Loucy (cell line): ENCODE results near the gene NAALADL2.

ENCODE experiments used
- H2AFZ ChIP-seq: fragments of 200-600 bp; sonication (generic); 2 replicates; pipeline ENCODE4 v1.6.0; 2016; ENCODE audit warnings: antibody characterized with exemption, mild to moderate bottlenecking, low read length, moderate library complexity
- H3F3A ChIP-seq: fragments of 200-600 bp; 2 replicates; pipeline ENCODE4 v1.6.0; 2016; ENCODE audit warnings: antibody characterized with exemption, low read depth, mild to moderate bottlenecking
- H3K27me3 ChIP-seq: fragments of 200-600 bp; sonication (generic); 2 replicates; pipeline ENCODE4 v1.6.1; 2014; ENCODE audit warnings: low read length, mild to moderate bottlenecking; ENCODE audit not compliant: insufficient read depth, poor library complexity, severe bottlenecking
- H3K36me3 ChIP-seq: fragments of 200-600 bp; sonication (generic); 2 replicates; pipeline ENCODE4 v1.6.1; 2016; ENCODE audit warnings: low read length; ENCODE audit not compliant: insufficient read depth
- H3K4me1 ChIP-seq: fragments of 200-600 bp; sonication (generic); 2 replicates; pipeline ENCODE4 v1.5.1; 2014; ENCODE audit warnings: low read length, mild to moderate bottlenecking; ENCODE audit not compliant: insufficient read depth, poor library complexity, severe bottlenecking
- H3K4me2 ChIP-seq: fragments of 200-600 bp; sonication (generic); 2 replicates; pipeline ENCODE4 v1.6.0; 2014; ENCODE audit warnings: antibody characterized with exemption, low read length, low read depth, mild to moderate bottlenecking; ENCODE audit not compliant: poor library complexity, severe bottlenecking
- H3K4me3 ChIP-seq: fragments of 200-600 bp; sonication (generic); 2 replicates; pipeline ENCODE4 v1.5.1; 2014; ENCODE audit warnings: low read length, mild to moderate bottlenecking, mixed read lengths; ENCODE audit not compliant: poor library complexity, severe bottlenecking
- H3K79me2 ChIP-seq: fragments of 200-600 bp; sonication (generic); 2 replicates; pipeline ENCODE4 v1.6.1; 2014; ENCODE audit warnings: low read length; ENCODE audit not compliant: insufficient read depth
- H3K9ac ChIP-seq: fragments of 200-600 bp; sonication (generic); 2 replicates; pipeline ENCODE4 v1.6.0; 2014; ENCODE audit warnings: mild to moderate bottlenecking, low read depth, low read length, moderate library complexity; ENCODE audit not compliant: poor library complexity, severe bottlenecking
- H3K9me2 ChIP-seq: fragments of 200-600 bp; sonication (generic); replicated peaks from 2 replicates; pipeline ENCODE4 v1.6.1; 2016; ENCODE audit warnings: low read depth, low read length, mixed read lengths
- H3K9me3 ChIP-seq: fragments of 200-600 bp; sonication (generic); 2 replicates; pipeline ENCODE4 v1.6.1; 2014; ENCODE audit warnings: mild to moderate bottlenecking, antibody characterized with exemption, low read length, low read depth; ENCODE audit not compliant: insufficient read depth
- H4K20me1 ChIP-seq: fragments of 200-600 bp; sonication (generic); 2 replicates; pipeline ENCODE4 v1.6.0; 2014; ENCODE audit warnings: antibody characterized with exemption, low read length, mild to moderate bottlenecking; ENCODE audit not compliant: insufficient read depth, poor library complexity, severe bottlenecking
- CTCF ChIP-seq: fragments of 200-600 bp; sonication (generic); conservative IDR thresholded peaks from 2 replicates; pipeline ENCODE4 v1.5.1; 2014; ENCODE audit warnings: mild to moderate bottlenecking, antibody characterized with exemption, low read length
- EZH2phosphoT487 ChIP-seq: fragments of 200-600 bp; IDR thresholded peaks from 2 replicates; pipeline ENCODE4 v1.6.1; 2018; ENCODE audit warnings: antibody characterized with exemption, mild to moderate bottlenecking, moderate library complexity, borderline replicate concordance

The NAALADL2 gene

GRCh38 chr3:175240921-175241320, 381.8 kb downstream of the NAALADL2 start:
- no peaks in the 10 kb centered on the region for H4K20me1 ChIP-seq

GRCh38 chr3:175242243-175242642, 383.1 kb downstream of the NAALADL2 start:
- no peaks in the 10 kb centered on the region for H3K9me2 ChIP-seq
- no peaks in the 10 kb centered on the region for H3F3A ChIP-seq
- H3K9ac ChIP-seq, result no peak overlapping the region
- no peaks in the 10 kb centered on the region for H3K27me3 ChIP-seq
- no peaks in the 10 kb centered on the region for H3K4me1 ChIP-seq
- no peaks in the 10 kb centered on the region for H3K9me3 ChIP-seq
- H3K36me3 ChIP-seq, result no peaks in the 10 kb centered on the region
- H3K4me2 ChIP-seq, result no peak overlapping the region
- no peak overlapping the region for H2AFZ ChIP-seq
- H4K20me1 ChIP-seq, result no peaks in the 10 kb centered on the region
- no peaks in the 10 kb centered on the region for H3K79me2 ChIP-seq
- H3K4me3 ChIP-seq, result no peak overlapping the region
- TF ChIP-seq CTCF (no peak), EZH2phosphoT487 (no peak)

More at GRCh38 chr3:175240921-175241320, 381.8 kb downstream of the NAALADL2 start:
- no peaks in the 10 kb centered on the region for H3K9me3 ChIP-seq
- no peak overlapping the region for H3K4me3 ChIP-seq
- no peaks in the 10 kb centered on the region for H3K4me1 ChIP-seq
- H3K27me3 ChIP-seq, result no peaks in the 10 kb centered on the region
- no peak overlapping the region for H3K4me2 ChIP-seq
- H3K9ac ChIP-seq, result no peak overlapping the region
- H3K9me2 ChIP-seq, result no peaks in the 10 kb centered on the region
- no peaks in the 10 kb centered on the region for H3F3A ChIP-seq
- no peak overlapping the region for H2AFZ ChIP-seq
- H3K79me2 ChIP-seq, result no peaks in the 10 kb centered on the region
- TF ChIP-seq CTCF, result no peak
- no peak for TF ChIP-seq EZH2phosphoT487
- H3K36me3 ChIP-seq, result no peaks in the 10 kb centered on the region

- Histone ChIP-seq H3K79me2 (no peaks in the 10 kb centered on the region), H4K20me1 (no peaks in the 10 kb centered on the region), H3K9me3 (no peaks in the 10 kb centered on the region), H3K27me3 (no peaks in the 10 kb centered on the region), H3F3A (no peaks in the 10 kb centered on the region), H3K36me3 (no peaks in the 10 kb centered on the region), H3K4me1 (no peaks in the 10 kb centered on the region), H3K9me2 (no peaks in the 10 kb centered on the region), H3K4me3 (no peak overlapping the region), H2AFZ (no peak overlapping the region), H3K9ac (no peak overlapping the region), H3K4me2 (no peak overlapping the region)
- TF ChIP-seq EZH2phosphoT487 (no peak), CTCF (no peak)
These were observed 387.1 kb downstream of the NAALADL2 start for GRCh38 chr3:175246234-175246633.
